Right ventricle myocardium superior (tissue), 1 donor: ENCODE measurements around the gene PFDN2. TPM values are rescaled to one million over a fixed set of nuclear protein-coding genes. Genes with fewer than 3 reads are reported as not detected.
A peak's percentile ranks its signal among the peaks of the same experiment; 100 is the strongest.
"Not testable (repeated sequence)": the region's sequence is repeated elsewhere in the genome, so short reads cannot be mapped to it uniquely, and the experiment has no call there.

Experiments
- ATAC-seq: fragments of 200-7000 bp; cut with Tn5 transposase; one replicate; pipeline ENCODE4 v1.9.1; 2020; ENCODE audit warnings: mild to moderate bottlenecking; ENCODE audit not compliant: poor library complexity
- DNase-seq: peaks from one replicate; pipeline ENCODE4 v3.0.0-alpha.2; 2020
- intact Hi-C: fragments of 100-400 bp; cut with DNase I; formaldehyde crosslinking; loops from one replicate; pipeline ENCODE4 v1.11.2; 2022
- total RNA-seq: library from RNA; stranded (reverse); fragmentation: NEBNext Ultra II Directional; extraction: Animal tissue kit (Norgen Biotek cat#: 25700); gene quantifications from one replicate; pipeline ENCODE4 v1.2.1, GENCODE V29; 2021
- donor health status: DM: no; HTN: yes; CAD: no; lungs with severe emphysema.

Gene PFDN2
- total RNA-seq, 1 donor from 2014 or later: 62.3 TPM

DNA sequence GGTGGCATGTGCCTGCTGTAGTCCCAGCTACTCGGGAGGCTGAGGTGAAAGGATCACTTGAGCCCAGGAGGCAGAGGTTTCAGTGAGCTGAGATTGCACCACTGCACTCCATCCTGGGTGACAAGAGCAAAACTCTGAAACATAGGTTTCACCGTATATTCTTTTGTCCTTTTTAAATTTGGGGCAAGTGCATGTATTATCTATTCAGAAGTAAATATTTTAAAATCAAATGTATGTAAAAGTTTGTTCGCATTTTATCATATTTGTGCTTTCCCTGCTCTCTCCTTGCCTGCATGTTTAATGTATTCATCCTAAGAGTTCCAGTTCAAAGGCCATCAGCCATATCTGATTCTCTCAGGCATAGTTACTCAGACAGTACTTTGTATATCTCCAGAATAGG lies 28.0 kb upstream of the PFDN2 start:
- intact Hi-C loops: no loop called here
- DNase-seq (no peak), ATAC-seq (no peak)

DNA sequence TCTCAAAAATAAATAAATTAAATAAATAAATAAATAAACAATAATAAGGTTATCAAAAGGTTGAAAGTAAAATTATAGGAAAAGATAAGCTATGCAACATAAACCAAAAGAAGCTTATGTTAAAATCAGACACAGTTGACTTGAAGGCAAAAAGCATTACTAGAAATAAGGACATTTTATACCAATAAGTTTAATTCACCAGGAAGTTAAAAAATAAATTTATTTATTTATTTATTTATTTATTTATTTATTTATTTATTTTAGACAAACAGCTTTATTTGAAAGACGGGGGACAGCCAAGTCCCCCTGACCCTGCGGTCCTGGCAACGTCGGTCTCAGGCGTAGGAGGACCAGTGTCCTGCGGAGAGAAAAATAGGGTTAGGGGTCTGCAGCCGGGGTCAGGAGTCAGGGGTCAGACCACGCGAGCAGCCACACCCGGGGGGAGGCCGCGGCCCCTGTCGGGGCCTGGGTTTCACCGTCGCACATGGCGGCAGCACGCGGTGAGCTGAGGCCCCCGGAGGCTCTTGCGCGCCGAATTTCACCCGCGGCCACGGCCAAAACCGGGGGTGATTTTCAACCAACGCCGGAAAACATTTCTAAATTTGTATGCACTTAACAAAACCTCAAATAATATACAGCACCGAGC lies 23.0 kb upstream of the PFDN2 start:
- intact Hi-C loops: no loop called here
- ATAC-seq: no peak
- DNase-seq: no peak

DNA sequence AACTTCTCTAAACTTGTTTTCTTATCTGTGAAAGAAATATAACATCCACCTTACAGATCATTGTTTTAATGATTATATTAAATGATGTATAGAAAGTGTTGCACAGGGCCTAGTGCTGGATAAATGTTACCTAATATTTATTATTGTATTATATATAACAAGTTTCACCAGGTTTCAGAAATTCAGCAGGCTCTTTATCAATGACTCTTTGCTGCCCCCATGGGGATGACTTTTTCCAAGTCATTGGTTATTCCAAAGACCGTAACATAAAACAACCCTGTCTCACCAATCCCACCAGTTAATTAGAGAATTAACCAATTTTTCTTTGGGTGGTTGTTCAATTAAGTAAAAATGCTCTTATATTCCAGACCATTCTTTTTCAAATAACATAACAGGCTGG lies 21.9 kb upstream of the PFDN2 start:
- ATAC-seq (peak; percentile 54), DNase-seq (no peak)
- intact Hi-C loops: no loop called here

DNA sequence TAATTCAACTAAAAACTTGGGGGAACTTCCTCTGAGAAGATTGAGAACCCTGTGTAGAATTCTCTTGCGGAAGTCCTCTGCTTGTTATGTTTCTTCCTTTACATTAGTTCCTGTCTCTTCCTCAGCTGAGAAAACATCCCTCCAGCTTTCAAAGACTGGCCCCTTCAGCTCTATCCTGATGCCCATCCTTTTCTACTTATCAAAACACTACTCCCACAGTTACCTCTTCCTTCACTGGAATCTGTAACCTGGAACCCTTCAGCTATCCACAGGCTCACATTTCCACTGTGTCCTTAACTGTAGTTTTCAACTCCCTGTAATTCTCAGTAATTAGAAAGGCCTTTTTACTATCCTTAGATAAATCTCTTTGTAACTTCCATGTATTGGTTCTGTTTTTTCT lies 20.6 kb upstream of the PFDN2 start:
- intact Hi-C loops: no loop called here
- ATAC-seq (no peak), DNase-seq (no peak)

DNA sequence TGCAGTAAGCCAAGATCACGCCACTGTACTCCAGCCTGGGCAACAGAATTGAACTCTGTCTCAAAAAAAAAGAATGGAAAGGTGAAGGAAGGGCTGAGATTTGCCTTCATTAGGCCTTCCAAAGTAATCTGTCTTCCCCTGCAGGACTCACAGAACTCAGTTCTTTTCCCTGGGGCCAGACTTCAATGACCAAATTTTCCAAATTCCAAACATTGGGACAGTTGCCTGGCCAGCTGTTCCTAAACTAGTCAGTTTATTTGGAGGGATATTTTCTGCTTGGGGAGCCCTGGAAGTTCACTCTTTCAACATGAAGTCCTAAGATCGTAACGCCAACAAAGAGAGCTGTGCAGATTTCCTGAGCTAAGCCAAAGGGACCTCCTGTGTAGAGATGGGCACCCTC lies 20.0 kb upstream of the PFDN2 start:
- intact Hi-C loops: no loop called here
- DNase-seq: no peak
- ATAC-seq: peak; percentile 19

DNA sequence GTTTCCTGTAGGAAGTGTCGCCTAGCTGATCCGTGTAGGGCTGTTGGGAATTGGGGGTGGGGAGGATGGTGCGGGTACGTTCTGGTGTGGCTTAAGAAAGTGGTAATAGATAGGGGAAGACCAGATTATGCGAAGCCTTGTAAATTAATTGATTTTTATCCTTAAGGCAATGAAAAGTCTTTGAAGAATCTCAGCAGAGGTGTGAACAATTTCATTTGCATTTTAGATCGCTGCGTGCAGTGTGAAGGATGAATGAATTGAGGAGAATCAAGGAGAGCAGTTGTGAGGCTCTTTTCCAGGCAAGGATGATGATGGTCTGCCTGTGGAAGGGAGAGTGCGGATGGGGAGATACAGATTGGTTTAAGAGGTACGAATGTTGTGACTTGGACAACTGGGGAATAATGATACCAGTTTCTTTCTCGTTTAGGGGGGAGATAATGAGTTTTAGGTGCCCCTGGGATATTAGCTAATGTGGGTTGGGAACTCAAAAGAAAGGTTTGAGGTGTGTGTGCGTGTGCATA lies 15.4 kb upstream of the PFDN2 start:
- no peak for ATAC-seq
- intact Hi-C loops: no loop called here
- DNase-seq: no peak

DNA sequence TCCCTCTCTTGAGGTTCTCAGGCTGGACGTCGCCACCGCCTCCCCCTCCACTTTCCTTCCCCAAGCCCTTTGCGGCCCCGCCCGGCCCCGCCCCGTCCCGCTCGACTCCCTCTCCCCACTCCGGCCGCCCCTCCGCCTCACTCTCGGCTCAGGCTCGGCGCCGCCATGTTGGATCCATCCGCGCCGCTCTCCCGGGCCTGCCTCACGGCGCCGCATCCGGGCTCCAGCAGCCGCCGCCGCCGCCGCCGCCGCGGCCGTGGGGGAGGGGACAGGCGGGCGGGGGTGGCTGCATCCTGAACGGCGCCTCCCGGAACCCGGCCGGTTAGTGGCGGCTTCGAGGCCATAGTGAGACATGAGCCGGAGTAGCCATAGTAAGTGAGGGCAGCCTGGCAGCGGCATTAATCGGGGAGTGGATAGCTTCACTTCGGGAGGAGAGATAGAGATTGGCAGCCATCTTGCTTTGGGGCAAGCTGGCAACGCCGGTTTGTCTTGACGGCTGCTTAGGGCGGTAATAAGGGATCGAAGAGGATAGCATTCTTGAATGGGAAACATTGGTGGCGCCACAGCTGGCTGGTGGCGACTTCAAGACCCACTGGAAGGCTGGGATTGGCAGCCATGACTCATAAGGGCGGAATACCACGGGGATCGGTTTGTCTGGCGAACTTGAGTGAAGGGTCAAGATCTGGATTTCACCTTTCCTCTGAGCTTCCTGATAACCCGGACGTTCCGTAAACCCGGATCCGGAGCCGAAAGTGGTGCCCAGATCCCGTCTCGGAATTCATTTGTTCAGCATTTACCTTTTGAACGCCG lies 14.8 kb upstream of the PFDN2 start, which contains the start of gene DEDD:
Gene DEDD, minus strand, starts transcription at position 258 of the 810 bp plus-strand sequence. CDS start 8,205 bp downstream, outside the sequence.
- intact Hi-C loops: no loop called here
- DNase-seq (peak; percentile 96), ATAC-seq (peak; percentile 95)

DNA sequence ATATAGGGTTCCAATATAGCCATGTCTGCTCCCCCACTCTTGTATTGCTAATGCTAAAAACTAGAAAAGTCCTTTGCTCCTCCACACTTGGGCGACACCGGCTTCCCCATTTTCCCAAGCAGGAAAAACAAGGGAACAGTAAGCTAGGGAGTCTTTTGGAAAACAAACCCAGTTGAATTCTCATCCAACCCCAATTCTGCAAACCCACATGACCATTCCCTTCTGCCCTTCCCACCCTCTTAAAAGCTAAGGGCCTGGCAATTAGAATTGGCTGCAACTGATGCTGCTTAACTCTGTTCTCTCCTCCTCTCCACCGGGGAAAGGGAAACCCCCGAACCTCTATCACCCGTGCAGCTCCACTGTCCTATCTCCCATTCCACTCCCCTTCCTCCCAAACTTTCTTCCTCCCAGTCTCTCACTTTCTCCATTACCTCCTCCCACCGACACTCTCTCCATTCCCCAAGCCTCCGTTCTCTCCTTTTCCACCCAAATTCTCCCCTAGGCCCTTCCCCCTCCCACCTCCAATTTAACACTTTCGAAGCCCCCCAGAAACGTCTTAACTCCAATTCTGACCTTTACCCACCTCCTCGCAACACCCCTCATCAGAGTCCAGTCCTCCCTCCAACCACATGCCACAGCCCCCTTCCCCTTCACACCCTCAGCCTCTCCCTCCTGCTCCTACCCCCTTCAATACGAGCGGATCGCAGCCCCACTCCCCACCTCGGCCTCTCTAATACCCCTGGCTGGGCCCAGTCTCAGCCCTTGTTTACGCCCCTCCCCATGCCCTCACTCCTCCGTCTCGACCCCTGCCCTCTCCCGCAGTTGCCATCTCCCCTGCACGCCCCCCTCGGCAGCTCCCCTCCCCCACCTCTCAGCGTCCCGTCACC lies 13.9 kb upstream of the PFDN2 start:
- ATAC-seq: peak; percentile 19
- no peak for DNase-seq
- intact Hi-C loops: no loop called here

DNA sequence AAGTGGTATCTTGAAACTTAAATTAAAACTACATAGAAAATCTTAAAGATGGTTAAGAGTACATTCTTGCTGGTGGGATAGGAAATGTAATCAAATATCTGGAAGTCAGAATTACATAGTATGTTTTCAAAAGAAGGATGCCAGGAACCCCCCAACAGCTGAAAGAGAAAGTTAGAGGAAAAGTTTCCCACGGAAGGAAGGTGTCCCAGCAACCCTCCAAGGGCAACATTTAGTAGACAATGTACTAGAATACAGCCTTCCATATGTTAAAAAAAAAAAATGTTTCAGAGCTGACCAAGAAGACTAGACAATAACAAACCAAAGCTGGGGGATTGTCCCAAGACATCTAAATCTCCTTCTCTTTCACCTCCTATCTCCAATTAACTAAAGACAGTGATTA lies 12.4 kb upstream of the PFDN2 start:
- DNase-seq (no peak), ATAC-seq (no peak)
- intact Hi-C loops: no loop called here

DNA sequence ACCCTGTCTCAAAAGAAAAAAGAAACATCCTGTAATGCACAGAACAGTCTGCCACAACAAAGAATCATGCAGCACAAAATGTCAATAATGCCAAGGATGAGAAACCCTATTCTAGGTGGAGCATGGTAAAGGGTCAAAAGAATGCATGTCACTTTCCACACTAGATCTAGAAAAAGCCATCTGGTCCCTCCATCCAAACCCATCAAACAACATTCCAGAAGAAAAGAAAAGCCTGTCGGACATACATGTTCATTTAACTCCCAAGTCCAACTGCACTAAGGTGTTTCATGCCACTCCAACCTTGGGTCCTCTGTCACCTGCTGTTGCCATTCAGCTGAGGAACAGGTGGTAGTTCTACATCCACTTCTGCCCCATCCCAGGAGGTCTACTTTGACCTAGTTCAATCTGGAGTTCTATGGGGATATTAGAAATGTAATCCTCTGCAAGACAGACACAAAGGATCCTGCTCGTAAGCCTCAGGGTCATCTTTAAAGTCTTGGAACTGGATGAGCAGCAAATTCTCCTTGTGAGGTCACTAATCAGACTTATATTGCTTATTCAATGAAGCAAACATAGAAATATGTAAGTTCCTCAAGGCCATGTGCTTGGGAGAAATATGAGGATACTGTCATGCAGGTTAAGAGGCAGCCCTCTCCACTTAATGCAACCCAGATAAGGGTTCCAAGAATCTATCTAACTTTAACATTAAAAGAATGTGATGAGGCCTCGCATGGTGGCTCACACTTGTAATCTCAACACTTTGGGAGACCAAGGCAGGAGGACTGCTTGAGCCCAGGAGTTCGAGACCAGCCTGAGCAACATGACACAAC lies 11.0 kb upstream of the PFDN2 start:
- ATAC-seq: no peak
- intact Hi-C loops: no loop called here
- DNase-seq: no peak

DNA sequence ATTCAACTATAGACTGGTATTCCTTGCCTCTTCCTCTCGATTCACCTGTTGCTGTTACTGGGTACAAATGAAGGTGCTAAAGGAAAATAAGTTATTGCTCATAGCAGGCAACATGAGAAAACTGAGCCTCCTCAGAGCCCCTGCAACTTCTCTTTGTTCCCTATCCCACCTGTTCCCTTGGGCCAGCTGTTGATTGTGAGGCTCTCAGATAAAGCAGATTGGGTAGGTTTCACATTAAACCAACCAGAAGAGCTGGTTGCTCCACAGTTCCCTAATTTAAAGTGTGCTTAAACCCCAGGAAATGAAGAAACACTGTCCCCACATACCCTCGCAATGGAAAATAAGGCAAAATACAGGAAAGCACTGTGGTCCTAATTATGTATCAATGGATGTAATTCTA lies 9.8 kb upstream of the PFDN2 start:
- no peak for DNase-seq
- intact Hi-C loops: no loop called here
- no peak for ATAC-seq

DNA sequence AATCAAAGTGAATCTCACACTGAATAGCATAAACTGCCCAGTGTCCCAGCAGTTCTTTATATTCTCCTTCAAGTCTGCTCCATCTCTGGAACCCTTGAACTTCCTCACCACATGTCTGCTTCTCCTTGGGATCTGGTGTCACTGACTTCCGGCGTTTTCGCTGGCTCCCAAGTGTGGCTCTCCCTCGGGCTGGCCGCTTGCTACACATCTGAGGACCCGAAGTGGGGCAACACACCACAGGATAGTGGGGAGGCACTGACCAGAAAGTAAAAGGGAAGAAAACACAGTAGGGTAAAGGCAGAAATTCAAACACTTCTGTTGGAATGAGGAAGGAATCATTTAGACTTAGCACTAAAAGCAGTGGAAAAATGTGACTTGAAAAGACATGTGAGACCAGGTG lies 5.1 kb upstream of the PFDN2 start:
- ATAC-seq (no peak), DNase-seq (no peak)
- intact Hi-C loops: no loop called here

DNA sequence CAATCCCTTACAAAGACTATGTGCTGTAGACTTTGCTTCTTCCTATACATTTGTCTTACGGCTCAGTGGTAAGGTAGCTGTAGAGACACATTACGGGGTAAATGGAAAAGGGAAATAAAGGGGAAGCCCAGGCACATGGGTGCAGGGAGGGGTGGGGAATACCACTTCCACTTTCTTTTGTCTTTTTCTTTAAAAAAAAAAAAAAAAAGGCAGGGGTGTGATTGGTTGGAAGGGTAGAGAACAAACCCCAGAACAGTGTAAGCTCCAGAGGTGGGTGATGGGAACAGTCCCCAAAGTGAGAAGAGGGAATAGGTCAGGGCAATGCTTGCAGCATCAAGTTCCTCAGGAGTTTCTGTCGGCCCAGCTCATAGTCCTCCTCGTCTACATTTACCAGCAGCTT lies 4.0 kb upstream of the PFDN2 start:
- intact Hi-C loops: no loop called here
- ATAC-seq (no peak), DNase-seq (no peak)

DNA sequence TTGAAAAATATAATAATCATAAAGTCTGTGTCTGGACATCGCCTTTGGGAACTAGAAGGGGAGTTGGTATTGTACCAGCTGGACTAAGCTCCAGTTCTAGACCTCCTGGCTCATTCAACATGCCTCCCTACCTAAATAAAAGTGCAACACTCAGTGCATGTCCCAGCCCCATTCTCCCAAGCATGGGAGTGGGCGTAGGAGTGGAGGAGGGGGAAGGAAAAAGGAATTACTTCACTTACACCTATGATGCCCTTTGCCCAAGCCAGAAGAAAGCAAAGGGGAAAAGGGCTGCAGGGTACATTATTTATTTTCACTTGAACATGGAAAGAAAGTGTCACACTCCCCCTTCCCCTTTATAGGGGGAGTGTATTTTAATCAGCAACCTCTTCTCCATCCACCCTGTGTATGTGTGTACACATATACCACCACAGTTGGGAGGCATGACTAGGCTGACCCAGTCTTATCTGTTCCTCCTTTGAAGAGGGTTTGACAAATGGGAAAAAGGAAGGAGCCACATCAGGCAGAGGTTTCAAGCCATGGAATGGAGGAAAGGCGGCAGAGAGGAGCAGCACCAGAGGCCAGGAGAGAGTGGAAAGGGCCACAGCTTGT lies 3.3 kb upstream of the PFDN2 start:
- intact Hi-C loops: no loop called here
- ATAC-seq (no peak), DNase-seq (no peak)

DNA sequence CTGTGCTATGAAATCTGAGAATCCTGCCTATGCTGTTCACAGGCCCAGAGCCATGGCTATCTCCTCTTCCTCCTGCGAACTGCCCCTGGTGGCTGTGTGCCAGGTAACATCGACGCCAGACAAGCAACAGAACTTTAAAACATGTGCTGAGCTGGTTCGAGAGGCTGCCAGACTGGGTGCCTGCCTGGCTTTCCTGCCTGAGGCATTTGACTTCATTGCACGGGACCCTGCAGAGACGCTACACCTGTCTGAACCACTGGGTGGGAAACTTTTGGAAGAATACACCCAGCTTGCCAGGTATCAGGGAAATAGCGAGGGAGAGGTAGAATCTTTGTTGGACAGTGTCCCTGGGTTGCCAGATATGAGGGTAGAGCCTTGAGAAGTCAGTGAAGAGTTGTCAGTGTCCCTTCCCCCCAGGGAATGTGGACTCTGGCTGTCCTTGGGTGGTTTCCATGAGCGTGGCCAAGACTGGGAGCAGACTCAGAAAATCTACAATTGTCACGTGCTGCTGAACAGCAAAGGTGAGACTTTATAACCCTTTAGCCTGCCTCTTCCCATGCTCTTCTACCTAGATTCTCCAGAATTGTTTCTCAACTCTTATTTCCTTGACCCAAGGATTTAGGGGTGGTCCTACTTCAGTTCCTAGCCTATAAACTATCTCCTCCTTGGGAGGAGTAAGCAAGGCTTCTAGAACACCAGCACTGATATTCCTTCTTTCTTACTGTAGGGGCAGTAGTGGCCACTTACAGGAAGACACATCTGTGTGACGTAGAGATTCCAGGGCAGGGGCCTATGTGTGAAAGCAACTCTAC lies 1.5 kb upstream of the PFDN2 start:
- DNase-seq (peak; percentile 73), ATAC-seq (peak; percentile 15)
- intact Hi-C loops: no loop called here

DNA sequence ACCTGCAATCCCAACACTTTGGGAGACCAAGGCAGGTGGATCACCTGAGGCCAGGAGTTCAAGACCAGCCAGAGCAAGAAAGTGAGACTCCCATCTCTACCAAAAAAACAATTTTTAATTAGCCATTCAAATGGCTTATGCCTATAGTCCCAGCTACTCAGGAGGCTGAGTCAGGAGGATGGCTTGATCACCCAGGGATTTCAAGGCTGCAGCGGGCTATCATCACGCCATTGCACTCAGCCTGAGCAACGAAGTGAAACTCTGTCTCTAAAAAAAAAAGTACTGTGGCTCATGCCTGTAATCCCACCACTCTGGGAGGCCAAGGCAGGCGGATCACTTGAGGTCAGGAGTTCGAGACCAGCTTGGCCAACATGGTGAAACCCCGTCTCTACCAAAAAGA lies 1.9 kb downstream of the PFDN2 start:
- ATAC-seq, DNase-seq, intact Hi-C loops: not testable (repeated sequence)

DNA sequence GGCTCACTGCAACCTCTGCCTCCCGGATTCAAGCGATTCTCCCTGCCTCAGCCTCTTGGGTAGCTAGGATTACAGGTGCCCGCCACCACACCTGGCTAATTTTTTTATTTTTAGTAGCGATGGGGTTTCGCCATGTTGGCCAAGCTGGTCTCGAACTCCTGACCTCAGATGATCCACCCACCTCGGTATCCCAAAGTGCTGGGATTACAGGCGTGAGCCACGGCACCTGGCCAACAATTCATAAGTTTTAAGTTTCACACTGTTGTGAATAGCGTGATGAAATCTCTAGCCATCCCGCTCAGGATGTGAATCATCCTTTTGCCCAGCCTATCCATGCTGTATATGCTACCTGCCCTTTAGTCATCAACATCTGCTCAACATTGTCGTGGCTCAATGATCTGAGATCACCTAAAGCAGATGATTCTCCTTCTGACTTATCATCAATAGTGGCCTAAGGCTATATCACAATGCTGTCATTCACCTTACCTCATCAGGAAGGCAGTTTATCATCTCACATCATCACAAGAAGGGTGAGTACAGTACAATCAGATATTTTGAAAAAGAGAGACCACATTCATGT lies 2.6 kb downstream of the PFDN2 start:
- DNase-seq (no peak), ATAC-seq (no peak)
- intact Hi-C loops: no loop called here
